Measurements from ENCODE around the gene EFNA5.
"Not testable (repeated sequence)": the region's sequence is repeated elsewhere in the genome, so short reads cannot be mapped to it uniquely, and the experiment has no call there.

The EFNA5 gene

DNA sequence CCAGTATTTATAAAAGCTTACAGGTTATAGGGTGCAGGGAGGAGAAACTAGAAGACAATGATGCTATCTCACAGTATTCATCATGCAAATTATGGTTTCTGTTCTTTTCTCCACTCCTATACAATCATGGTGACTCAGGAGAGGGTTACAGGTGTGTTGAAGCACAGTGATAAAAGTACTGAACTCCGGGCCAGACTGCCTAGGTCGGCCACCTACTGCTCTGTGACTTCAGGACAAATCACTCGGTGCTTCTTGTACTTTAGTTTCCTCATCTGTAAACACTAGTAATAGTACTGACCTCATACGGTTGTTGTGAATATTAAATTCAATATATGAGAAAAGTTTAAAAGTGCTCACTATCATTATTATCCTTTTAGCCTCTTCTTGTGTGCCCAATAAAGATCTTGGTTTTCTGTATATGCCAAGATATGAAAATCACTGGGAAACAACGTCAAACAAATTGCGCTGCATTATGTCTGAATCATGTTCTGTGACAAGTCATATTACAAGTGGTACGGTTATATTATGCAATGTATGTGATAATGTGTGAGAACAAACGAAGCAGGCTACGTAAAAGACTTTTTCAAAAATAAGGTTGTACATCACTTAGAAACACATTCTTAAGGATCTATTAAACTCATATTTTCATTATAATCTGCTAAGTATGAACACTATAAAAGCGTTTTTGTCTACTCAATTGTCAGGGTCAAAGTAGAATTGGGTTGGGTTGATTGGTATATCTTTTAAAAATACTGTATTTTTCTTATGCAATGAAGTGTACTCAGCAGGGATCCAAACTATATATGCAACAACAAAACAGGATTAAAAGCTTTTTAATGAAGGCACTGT, 153.3 kb downstream of the EFNA5 start:
- no peak for DNase-seq (ENCODE audit: low read depth)

DNA sequence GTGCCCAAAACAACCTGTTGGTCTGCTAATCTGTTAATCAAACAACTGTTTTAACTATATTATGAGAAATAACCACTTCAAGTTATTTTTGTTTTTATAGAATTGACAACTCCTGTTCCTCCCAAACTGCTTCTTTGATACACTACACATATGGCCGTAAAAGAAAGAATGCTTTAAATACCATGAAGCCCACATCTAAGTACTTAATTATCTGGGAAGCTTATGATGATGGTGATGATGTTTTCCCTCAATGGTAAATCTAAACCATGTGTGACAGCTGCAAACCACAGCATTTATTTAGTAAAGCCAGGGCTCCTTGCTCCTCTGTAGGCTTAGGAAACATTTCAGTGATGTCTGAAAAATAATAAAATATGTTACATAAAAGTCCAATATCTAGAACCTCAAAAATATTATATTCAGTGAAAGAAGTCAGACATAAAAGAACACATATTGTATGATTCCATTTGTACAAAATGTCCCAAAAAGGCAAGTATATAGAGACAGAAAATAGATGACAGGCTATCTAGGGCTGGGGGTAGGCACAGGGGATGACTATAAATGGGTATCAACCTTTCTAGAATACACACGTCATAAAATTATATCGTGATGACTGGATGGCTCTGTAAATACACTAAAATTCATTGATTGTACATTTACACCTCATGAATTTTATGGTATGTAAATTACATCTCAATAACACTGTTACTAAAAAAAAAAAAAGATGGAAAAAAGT, 154.1 kb downstream of the EFNA5 start:
- DNase-seq (ENCODE audit: low read depth) = no peak

DNA sequence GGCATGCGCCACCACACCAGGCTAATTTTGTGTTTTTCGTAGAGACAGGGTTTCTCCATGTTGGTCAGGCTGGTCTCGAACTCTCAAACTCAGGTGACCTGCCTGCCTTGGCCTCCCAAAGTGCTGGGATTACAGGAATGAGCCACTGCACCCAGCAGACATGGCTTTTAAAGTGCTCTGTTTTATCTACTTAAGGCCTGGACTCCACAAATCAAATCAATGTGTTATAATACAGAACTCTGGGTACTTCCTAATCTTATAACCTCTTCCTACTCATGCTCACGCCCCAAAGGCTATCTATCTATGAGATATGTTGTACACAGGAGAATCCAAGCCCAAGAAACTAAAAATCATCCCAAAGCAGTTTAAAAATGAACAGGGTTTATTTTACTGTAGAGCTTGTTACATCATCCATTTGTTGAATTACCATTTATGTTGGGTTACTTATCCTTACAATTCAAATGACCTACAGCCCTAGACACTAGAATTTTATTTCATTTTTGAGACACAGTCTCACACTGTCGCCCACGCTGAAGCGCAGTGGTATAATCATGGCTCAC, 155.1 kb downstream of the EFNA5 start:
- DNase-seq (ENCODE audit: low read depth) = no peak

DNA sequence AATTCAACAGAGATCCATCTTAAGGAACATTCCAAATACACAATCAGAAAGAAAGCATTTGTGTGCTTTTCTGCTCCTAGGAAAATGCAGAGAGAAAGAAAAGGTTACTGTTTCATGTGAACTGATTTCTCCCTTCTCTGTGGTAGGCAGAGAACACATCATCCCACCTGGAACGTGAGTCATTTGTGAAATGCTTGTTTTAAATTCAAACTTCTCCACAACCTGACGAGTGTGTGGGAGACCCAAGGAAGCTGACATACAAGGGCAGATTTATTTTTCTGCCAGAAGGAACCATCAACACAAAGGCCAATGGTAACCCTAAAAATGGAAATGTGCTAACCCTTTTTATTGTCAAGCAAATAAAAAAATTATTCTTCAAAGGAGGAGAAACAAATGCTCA, 156.4 kb downstream of the EFNA5 start:
- no peak for DNase-seq (ENCODE audit: low read depth)

GRCh38 chr5:107513337-107514085, 157.2 kb downstream of the EFNA5 start:
- DNase-seq (ENCODE audit: low read depth) = no peak

DNA sequence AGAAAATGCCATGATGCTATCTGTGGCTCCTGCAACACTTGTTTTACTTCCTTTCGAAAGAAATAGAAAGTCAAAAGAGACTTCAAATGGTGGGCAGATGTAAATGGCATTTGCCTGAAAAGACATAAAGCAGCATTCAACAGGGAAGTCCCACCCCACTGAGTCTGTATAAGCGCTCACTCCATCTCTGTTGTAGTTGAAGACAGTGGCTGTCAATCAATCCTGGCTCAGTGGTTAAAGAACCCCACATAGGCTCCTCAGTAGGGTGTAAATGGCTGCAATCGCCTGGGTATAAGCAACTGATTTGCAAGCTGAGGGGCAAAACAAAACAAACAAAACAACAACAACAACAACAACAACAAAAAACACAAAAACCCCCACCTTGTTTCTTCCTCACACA, 158.7 kb downstream of the EFNA5 start:
- no peak for DNase-seq (ENCODE audit: low read depth)

- DNase-seq (ENCODE audit: low read depth) = no peak
Observed at GRCh38 chr5:107510125-107510524, 160.6 kb downstream of the EFNA5 start.

- no peak for DNase-seq (ENCODE audit: low read depth)
Observed at GRCh38 chr5:107508097-107508496, 162.6 kb downstream of the EFNA5 start.

GRCh38 chr5:107505763-107506534, 164.8 kb downstream of the EFNA5 start:
- no peak for DNase-seq (ENCODE audit: low read depth)

DNA sequence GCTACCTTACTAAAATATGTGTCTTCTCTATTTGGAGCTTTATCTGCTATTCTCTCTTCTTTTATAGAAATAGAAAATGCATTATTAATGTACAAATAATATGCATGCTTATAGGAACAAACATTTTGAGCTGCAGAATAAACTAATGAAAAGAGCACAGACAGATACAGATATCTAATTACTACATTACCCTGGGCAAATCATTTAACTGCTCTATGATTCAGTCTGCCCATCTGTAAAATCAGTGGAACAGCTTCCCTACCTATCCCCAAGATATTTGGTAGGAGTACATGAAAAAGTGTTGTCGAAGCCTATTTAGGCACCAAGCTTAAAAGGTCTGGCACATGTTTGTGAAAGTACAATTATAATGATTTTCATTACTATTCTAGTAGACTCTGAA, 166.3 kb downstream of the EFNA5 start:
- DNase-seq (ENCODE audit: low read depth) = no peak

GRCh38 chr5:107502676-107503060, 168.1 kb downstream of the EFNA5 start:
- no peak for DNase-seq (ENCODE audit: low read depth)

- no peak for DNase-seq (ENCODE audit: low read depth)
Observed at GRCh38 chr5:107501965-107502675, 168.6 kb downstream of the EFNA5 start.

GRCh38 chr5:107500840-107501239, 169.9 kb downstream of the EFNA5 start:
- DNase-seq (ENCODE audit: low read depth) = no peak

DNA sequence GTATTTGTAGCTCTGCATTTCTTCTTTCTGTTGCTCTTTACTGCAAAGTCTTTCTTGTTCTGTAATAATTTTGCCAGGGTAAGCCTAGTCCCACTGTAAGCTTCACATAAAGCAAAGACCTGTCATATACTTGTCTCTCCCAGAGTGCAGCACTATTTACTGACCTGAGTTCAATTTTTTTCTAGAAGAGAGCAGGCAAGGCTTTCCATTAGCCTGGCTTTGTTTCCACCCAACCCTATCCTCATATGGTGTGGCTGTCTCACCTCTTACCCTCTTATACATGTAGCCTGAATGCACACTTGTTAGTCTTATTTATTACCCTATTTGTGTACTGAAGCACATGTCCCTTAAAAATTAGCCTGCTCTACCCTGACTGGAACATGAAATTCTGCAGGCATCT, 170.4 kb downstream of the EFNA5 start:
- no peak for DNase-seq (ENCODE audit: low read depth)

- no peak for DNase-seq (ENCODE audit: low read depth)
Observed at GRCh38 chr5:107499776-107500175, 171.0 kb downstream of the EFNA5 start.

- no peak for DNase-seq (ENCODE audit: low read depth)
Observed at GRCh38 chr5:107499237-107499636, 171.5 kb downstream of the EFNA5 start.

GRCh38 chr5:107496466-107496865, 174.3 kb downstream of the EFNA5 start:
- DNase-seq (ENCODE audit: low read depth) = no peak

DNA sequence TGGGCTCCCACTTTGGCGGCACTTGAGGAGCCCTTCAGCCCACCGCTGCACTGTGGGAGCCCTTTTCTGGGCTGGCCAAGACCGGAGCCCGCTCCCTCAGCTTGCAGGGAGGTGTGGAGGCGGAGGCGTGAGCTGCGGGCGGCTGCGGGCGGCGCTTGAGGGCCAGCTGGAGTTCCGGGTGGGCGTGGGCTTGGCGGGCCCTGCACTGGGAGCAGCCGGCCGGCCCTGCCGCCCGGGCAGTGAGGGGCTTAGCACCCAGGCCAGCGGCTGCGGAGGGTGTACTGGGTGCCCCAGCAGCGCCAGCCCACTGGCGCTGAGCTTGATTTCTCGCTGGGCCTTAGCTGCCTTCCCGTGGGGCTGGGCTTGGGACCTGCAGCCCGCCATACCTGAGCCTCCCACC, 176.6 kb downstream of the EFNA5 start:
- not testable (repeated sequence) for DNase-seq (ENCODE audit: low read depth)

GRCh38 chr5:107487056-107487542, 183.6 kb downstream of the EFNA5 start:
- DNase-seq (ENCODE audit: low read depth) = no peak

DNA sequence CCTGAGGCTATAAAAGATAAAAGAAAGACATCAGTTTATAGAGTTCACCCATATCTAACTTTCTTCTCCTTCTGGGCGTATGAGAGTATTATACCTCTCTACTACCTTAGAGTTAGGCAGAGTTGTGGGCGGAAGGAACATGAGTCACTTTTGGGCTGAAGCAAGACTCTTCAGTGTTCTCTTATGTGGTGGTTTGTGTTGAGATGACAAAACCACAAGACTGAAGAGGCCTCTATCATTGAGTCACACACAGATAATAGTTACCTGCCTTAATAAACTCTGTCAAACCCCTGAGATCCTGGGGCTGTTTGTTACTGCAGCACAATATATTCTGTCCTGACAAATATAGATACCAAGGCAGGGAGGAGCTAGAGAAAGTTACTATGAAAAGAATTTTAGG, 184.2 kb downstream of the EFNA5 start:
- no peak for DNase-seq (ENCODE audit: low read depth)

DNA sequence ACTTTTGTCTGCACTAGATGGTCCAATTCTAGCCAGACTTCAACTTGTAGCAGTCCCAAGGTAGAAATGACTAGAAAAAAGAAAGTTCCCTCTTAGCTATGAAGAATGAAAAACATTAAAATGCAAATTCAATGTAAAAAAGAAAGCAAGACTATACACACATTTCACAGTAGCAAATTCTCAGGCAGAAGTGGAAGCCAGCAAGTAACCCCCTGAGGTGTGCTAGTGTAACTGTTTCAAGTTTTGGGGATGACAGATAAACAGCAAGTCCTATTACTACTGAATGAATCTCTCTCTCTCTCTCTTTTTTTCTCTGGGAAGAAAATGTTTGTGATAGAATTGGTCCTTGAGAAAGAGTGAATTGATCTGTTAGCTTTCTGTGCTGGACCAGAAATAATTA, 185.6 kb downstream of the EFNA5 start:
- DNase-seq (ENCODE audit: low read depth) = no peak
